ENCODE results near the gene PCDHA11.
"Not testable (repeated sequence)": the region's sequence is repeated elsewhere in the genome, so short reads cannot be mapped to it uniquely, and the experiment has no call there.

The PCDHA11 gene

GRCh38 chr5:140835622-140836510 lies 32.9 kb upstream of the PCDHA11 start:
- H3K4me3 ChIP-seq (ENCODE audit: low read length): no peak overlapping the region
- no peak for TF ChIP-seq ZNF274 (IDR thresholded peaks at IDR 0.05; ENCODE audit: low read depth, low read length)

- no peak within 1 kb of the TSS for H3K4me3 ChIP-seq (ENCODE audit: low read length)
- no peak for TF ChIP-seq ZNF274 (IDR thresholded peaks at IDR 0.05; ENCODE audit: low read depth, low read length)
Measured at GRCh38 chr5:140840978-140841962, 27.5 kb upstream of the PCDHA11 start, which contains the start of gene PCDHA8. TSS of gene PCDHA8 (plus strand) at chr5:140841187. CDS start at chr5:140841322, 135 bp downstream.

GRCh38 chr5:140842798-140843733 lies 25.7 kb upstream of the PCDHA11 start:
- TF ChIP-seq ZNF274 (IDR thresholded peaks at IDR 0.05; ENCODE audit: low read depth, low read length): no peak
- no peak overlapping the region for H3K4me3 ChIP-seq (ENCODE audit: low read length)

- not testable (repeated sequence) for H3K4me3 ChIP-seq (ENCODE audit: low read length)
Measured at GRCh38 chr5:140848139-140849102, 20.3 kb upstream of the PCDHA11 start, which contains the start of gene PCDHA9. TSS of gene PCDHA9 (plus strand) at chr5:140848382. CDS start at chr5:140848496, 114 bp downstream.

- not testable (repeated sequence) for H3K4me3 ChIP-seq (ENCODE audit: low read length)
Measured at GRCh38 chr5:140849831-140850634, 18.7 kb upstream of the PCDHA11 start.

- TF ChIP-seq ZNF274 (IDR thresholded peaks at IDR 0.05; ENCODE audit: low read depth, low read length): no peak
- H3K4me3 ChIP-seq (ENCODE audit: low read length): no peak within 1 kb of the TSS
Measured at GRCh38 chr5:140855772-140856674, 12.7 kb upstream of the PCDHA11 start, which contains the start of gene PCDHA10. TSS of gene PCDHA10 (plus strand) at chr5:140855897. CDS start at chr5:140856049, 152 bp downstream.

GRCh38 chr5:140857177-140857986 lies 11.4 kb upstream of the PCDHA11 start:
- TF ChIP-seq ZNF274 (IDR thresholded peaks at IDR 0.05; ENCODE audit: low read depth, low read length): no peak
- no peak overlapping the region for H3K4me3 ChIP-seq (ENCODE audit: low read length)

- H3K4me3 ChIP-seq (ENCODE audit: low read length): no peak overlapping the region
- no peak for TF ChIP-seq ZNF274 (IDR thresholded peaks at IDR 0.05; ENCODE audit: low read depth, low read length)
Measured at GRCh38 chr5:140857987-140858240, 10.8 kb upstream of the PCDHA11 start.

GRCh38 chr5:140862441-140863295 lies 6.1 kb upstream of the PCDHA11 start:
- TF ChIP-seq ZNF274 (IDR thresholded peaks at IDR 0.05; ENCODE audit: low read depth, low read length): no peak
- no peak overlapping the region for H3K4me3 ChIP-seq (ENCODE audit: low read length)
